ENCODE data around the gene TAF12. TPM values are rescaled to one million over a fixed set of nuclear protein-coding genes. Genes with fewer than 3 reads are reported as not detected.
"Not testable (repeated sequence)": the region's sequence is repeated elsewhere in the genome, so short reads cannot be mapped to it uniquely, and the experiment has no call there.

The TAF12 gene
- total RNA-seq, 1 donor from 2014 or later = 32.2 TPM

GRCh38 chr1:28656335-28656734, 13.5 kb upstream of the TAF12 start:
- intact Hi-C loops (cut with DNase I) = no loop called here
- H3K4me1 ChIP-seq = no peaks in the 10 kb centered on the region
- H3K27me3 ChIP-seq = no peaks in the 10 kb centered on the region
- H3K9me3 ChIP-seq = no peaks in the 10 kb centered on the region
- DNase-seq (ENCODE audit: low spot score in 2 of 2) = no peak
- H3K27ac ChIP-seq = no peak overlapping the region
- no peak for TF ChIP-seq CTCF (IDR thresholded peaks at IDR 0.05)
- no peak overlapping the region for H3K4me3 ChIP-seq
- no peaks in the 10 kb centered on the region for H3K36me3 ChIP-seq

GRCh38 chr1:28655448-28656311, 12.8 kb upstream of the TAF12 start:
- H3K4me3 ChIP-seq; DNase-seq (ENCODE audit: low spot score in 2 of 2); intact Hi-C loops (cut with DNase I); H3K9me3 ChIP-seq; H3K27me3 ChIP-seq; H3K4me1 ChIP-seq; H3K36me3 ChIP-seq; H3K27ac ChIP-seq: not testable (repeated sequence)

GRCh38 chr1:28653870-28654269, 11.0 kb upstream of the TAF12 start:
- H3K9me3 ChIP-seq; H3K27me3 ChIP-seq; H3K36me3 ChIP-seq; H3K4me3 ChIP-seq; H3K4me1 ChIP-seq; intact Hi-C loops (cut with DNase I); DNase-seq (ENCODE audit: low spot score in 2 of 2); H3K27ac ChIP-seq: not testable (repeated sequence)

GRCh38 chr1:28653063-28653462, 10.2 kb upstream of the TAF12 start:
- not testable (repeated sequence) for DNase-seq (ENCODE audit: low spot score in 2 of 2)

GRCh38 chr1:28648474-28649198, 5.8 kb upstream of the TAF12 start, which contains the start of gene RNU11:
RNU11 (plus strand) TSS chr1:28648600.
- Histone ChIP-seq H3K36me3 (no peaks in the 10 kb centered on the region), H3K4me3 (peak within 1 kb of the TSS; percentile 39 to 59), H3K27ac (peak within 1 kb of the TSS; percentile 85 to 89), H3K4me1 (peaks cover 3 to 19% of the 10 kb centered on the region in 2 donors), H3K27me3 (no peaks in the 10 kb centered on the region), H3K9me3 (no peaks in the 10 kb centered on the region)
- TF ChIP-seq CTCF (IDR thresholded peaks at IDR 0.05) = no peak
- intact Hi-C loops (cut with DNase I) = loop anchor here (1.0 to 10.0 kb wide), 4 partner anchors 21 to 479 kb away; partner anchors contain the start of genes ATP5IF1, DNAJC8 and EPB41
- peak; percentile 72 to 95 for DNase-seq (ENCODE audit: low spot score in 2 of 2)

More at GRCh38 chr1:28653063-28653462, 10.2 kb upstream of the TAF12 start:
- H3K4me1 ChIP-seq; H3K9me3 ChIP-seq; H3K27me3 ChIP-seq; H3K27ac ChIP-seq; H3K4me3 ChIP-seq; H3K36me3 ChIP-seq; intact Hi-C loops (cut with DNase I): not testable (repeated sequence)

- no peaks in the 10 kb centered on the region for H3K36me3 ChIP-seq
- H3K4me3 ChIP-seq = peak overlapping the region; percentile 38 to 59
- no peaks in the 10 kb centered on the region for H3K27me3 ChIP-seq
- DNase-seq (ENCODE audit: low spot score in 2 of 2) = peak; percentile 62 to 95
- H3K4me1 ChIP-seq = peaks cover 3 to 19% of the 10 kb centered on the region in 2 donors
- intact Hi-C loops (cut with DNase I) = loop anchor here (1.0 to 10.0 kb wide), 4 partner anchors 21 to 479 kb away; partner anchors contain the start of genes ATP5IF1, DNAJC8 and EPB41
- H3K27ac ChIP-seq = peak overlapping the region; percentile 85 to 89
- no peak for TF ChIP-seq CTCF (IDR thresholded peaks at IDR 0.05)
- H3K9me3 ChIP-seq = no peaks in the 10 kb centered on the region
Measured at GRCh38 chr1:28648008-28648473, 5.2 kb upstream of the TAF12 start.

All from ascending aorta (tissue), 2 donors.